GM19025 (cell line): ENCODE measurements around the gene EN2.

Experiments
- ATAC-seq: cut with Tn5 transposase; IDR thresholded peaks from one replicate; pipeline ENCODE4 v1.9.1; 2021; ENCODE audit warnings: mild to moderate bottlenecking, low read depth, moderate library complexity; ENCODE audit not compliant: unreplicated experiment

The EN2 gene

GRCh38 chr7:155483868-155484325 lies 26.0 kb downstream of the EN2 start:
- ATAC-seq = no peak

- no peak for ATAC-seq
Observed at GRCh38 chr7:155484483-155485399, 26.8 kb downstream of the EN2 start.

- ATAC-seq = no peak
Observed at GRCh38 chr7:155486783-155487508, 29.0 kb downstream of the EN2 start.

GRCh38 chr7:155487509-155488482 lies 29.9 kb downstream of the EN2 start:
- no peak for ATAC-seq

GRCh38 chr7:155488483-155489127 lies 30.7 kb downstream of the EN2 start:
- ATAC-seq = no peak

GRCh38 chr7:155489158-155489840 lies 31.4 kb downstream of the EN2 start:
- ATAC-seq = no peak

- peak; percentile 36 for ATAC-seq
Observed at GRCh38 chr7:155489862-155490696, 32.1 kb downstream of the EN2 start.

GRCh38 chr7:155490697-155491628 lies 33.0 kb downstream of the EN2 start:
- peak; percentile 97 for ATAC-seq

- no peak for ATAC-seq
Observed at GRCh38 chr7:155491812-155492211, 33.9 kb downstream of the EN2 start.

- no peak for ATAC-seq
Observed at GRCh38 chr7:155493744-155494538, 36.0 kb downstream of the EN2 start.

- ATAC-seq = no peak
Observed at GRCh38 chr7:155494551-155494950, 36.6 kb downstream of the EN2 start.

GRCh38 chr7:155495440-155496248 lies 37.7 kb downstream of the EN2 start:
- ATAC-seq = no peak

- ATAC-seq = no peak
Observed at GRCh38 chr7:155496267-155497005, 38.5 kb downstream of the EN2 start.

GRCh38 chr7:155497149-155497901 lies 39.4 kb downstream of the EN2 start:
- ATAC-seq = no peak
